ENCODE measurements around the gene COL4A2. TPM values are rescaled to one million over a fixed set of nuclear protein-coding genes. Genes with fewer than 3 reads are reported as not detected.

The COL4A2 gene
- total RNA-seq, 1 donor from 2014 or later: 1,556 TPM

DNA sequence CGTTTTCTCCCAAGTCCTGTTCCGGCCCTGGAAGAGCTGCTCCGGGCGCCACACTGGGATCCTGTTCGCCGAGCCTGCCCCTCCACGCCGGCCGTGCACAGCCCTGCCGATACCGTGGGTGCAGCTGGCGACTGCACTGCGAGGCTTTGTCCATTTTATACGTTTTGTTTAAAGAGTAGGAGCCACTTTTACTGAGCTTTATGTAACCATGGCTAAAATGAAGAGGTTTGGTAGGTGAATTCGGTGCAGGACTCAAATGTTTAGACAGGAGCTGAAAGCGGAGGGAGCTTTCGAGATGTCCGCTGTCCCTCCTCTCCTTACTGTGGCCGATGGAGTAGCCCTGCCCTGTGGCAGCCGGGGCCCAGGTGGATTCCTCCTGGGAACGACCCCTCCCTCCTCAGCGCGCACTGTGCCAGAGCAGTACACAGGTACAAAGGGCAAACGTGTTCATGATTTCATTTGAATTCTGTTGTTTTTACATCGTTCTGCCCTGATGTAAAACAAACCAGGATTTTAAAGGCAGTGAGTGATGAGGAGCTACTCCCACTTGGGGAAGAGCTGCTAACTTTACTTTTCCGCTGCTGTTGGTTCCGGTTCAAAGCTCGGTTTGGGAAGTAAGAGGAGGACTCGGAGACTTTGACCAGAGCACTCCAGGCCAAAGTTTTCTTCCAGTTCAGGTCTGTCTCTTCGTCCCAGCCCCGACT is 1.7 kb downstream of the COL4A2 start:
- H3K4me1 Mint-ChIP-seq (ENCODE audit: unreplicated experiment): peaks cover 71% of the 10 kb centered on the region
- H3K36me3 Mint-ChIP-seq (ENCODE audit: low read depth, unreplicated experiment): peaks cover 59% of the 10 kb centered on the region
- H3K9me3 Mint-ChIP-seq (ENCODE audit: unreplicated experiment): no peaks in the 10 kb centered on the region
- peak overlapping the region; percentile 92 for H3K27ac Mint-ChIP-seq (ENCODE audit: unreplicated experiment)
- DNase-seq (ENCODE audit: low spot score): no peak
- TF ChIP-seq, protein P1, sequence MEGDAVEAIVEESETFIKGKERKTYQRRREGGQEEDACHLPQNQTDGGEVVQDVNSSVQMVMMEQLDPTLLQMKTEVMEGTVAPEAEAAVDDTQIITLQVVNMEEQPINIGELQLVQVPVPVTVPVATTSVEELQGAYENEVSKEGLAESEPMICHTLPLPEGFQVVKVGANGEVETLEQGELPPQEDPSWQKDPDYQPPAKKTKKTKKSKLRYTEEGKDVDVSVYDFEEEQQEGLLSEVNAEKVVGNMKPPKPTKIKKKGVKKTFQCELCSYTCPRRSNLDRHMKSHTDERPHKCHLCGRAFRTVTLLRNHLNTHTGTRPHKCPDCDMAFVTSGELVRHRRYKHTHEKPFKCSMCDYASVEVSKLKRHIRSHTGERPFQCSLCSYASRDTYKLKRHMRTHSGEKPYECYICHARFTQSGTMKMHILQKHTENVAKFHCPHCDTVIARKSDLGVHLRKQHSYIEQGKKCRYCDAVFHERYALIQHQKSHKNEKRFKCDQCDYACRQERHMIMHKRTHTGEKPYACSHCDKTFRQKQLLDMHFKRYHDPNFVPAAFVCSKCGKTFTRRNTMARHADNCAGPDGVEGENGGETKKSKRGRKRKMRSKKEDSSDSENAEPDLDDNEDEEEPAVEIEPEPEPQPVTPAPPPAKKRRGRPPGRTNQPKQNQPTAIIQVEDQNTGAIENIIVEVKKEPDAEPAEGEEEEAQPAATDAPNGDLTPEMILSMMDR (IDR thresholded peaks at IDR 0.05; ENCODE audit: unreplicated experiment): no peak
- peaks cover 24% of the 10 kb centered on the region for H3K27me3 Mint-ChIP-seq (ENCODE audit: unreplicated experiment)
- peak overlapping the region; percentile 99 for H3K4me3 Mint-ChIP-seq (ENCODE audit: unreplicated experiment)

DNA sequence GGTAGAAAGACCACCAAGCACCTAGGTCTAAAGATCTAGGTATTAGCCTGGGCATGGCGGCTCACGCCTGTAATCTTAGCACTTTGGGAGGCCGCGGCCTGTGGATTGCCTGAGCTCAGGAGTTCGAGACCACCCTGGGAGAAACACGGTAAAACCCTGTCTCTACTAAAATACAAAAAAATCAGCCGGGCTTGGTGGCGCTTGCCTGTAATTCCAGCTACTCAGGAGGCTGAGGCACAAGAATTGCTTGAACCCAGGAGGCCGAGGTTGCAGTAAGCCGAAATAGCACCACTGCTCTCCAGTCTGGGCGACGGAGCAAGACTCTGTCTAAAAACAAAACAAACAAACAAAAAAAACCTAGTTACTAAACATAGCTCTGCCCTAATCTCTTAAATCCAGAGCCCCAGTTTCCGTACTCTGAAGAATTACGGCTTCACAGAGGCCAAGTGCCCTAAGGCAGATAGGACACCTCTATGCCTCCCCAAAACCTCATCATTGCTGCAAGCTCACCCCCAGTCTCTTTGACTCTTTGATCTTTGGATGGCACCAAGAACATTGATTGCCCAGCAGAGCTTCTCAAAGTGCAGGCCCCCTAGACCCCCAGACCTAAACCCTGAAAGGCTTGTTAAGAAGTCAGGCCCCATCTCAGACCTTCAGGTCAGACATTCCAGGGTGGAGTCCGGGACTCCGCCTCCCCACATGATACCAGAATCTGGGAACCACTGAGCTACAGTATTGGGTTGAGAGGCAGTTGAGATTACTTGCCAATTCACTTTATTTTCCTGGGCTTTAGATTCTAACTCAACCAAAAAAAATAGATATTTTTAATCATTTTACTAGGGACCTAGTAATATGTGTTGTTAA is 2.8 kb downstream of the COL4A2 start:
- H3K4me1 Mint-ChIP-seq (ENCODE audit: unreplicated experiment): peaks cover 70% of the 10 kb centered on the region
- TF ChIP-seq, protein P1 (IDR thresholded peaks at IDR 0.05; ENCODE audit: unreplicated experiment): no peak
- no peaks in the 10 kb centered on the region for H3K9me3 Mint-ChIP-seq (ENCODE audit: unreplicated experiment)
- DNase-seq (ENCODE audit: low spot score): no peak
- H3K27me3 Mint-ChIP-seq (ENCODE audit: unreplicated experiment): peaks cover 21% of the 10 kb centered on the region
- peak overlapping the region; percentile 99 for H3K4me3 Mint-ChIP-seq (ENCODE audit: unreplicated experiment)
- peaks cover 55% of the 10 kb centered on the region for H3K36me3 Mint-ChIP-seq (ENCODE audit: low read depth, unreplicated experiment)
- peak overlapping the region; percentile 84 for H3K27ac Mint-ChIP-seq (ENCODE audit: unreplicated experiment)

DNA sequence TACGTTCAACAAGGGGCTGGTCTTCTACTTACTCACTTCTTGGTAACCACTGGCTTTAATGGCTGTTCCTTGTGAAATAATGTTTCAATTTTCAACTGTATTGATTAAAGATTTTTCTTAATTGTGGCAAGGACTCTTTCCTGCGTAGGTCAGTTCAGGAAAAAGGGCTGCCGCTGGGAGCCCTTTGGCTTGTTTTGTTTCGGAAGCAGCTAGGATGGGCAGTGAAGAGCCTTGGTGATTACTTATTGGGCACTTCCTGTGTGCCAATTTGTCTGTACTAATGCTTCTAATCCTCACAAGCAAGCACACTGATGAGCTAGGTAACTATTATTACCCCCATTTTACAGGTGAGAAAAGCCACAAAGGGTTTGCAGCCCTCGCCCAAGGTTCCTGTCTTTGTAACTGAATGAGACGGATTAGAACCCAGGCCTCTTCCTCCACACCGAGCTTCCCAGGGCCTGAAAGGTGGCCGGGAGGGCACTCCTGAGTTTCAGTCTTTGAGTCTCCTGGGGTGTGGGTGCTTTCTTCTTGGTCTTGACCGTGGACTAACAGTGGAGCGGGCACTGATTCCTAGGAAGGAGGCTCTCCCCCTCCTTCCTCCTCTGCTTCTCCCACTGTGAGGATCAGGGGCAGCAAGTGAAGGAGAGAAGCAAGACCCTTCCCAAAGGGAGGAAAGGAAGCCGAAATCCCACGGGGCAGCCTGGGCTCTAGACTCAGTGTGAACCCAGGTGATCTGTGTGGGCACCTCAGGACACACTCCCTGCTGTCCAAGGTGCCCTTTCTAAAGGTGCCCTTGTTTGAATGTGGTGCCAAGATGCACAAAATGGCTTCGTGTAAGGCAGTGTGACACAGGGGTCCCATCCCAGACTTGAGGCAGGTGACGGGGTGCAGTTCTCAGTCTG is 3.7 kb downstream of the COL4A2 start:
- Mint-ChIP-seq H3K9me3 (ENCODE audit: unreplicated experiment) (no peaks in the 10 kb centered on the region), H3K4me1 (ENCODE audit: unreplicated experiment) (peaks cover 71% of the 10 kb centered on the region), H3K27ac (ENCODE audit: unreplicated experiment) (peak overlapping the region; percentile 84), H3K27me3 (ENCODE audit: unreplicated experiment) (peaks cover 18% of the 10 kb centered on the region), H3K4me3 (ENCODE audit: unreplicated experiment) (peak overlapping the region; percentile 99), H3K36me3 (ENCODE audit: low read depth, unreplicated experiment) (peaks cover 55% of the 10 kb centered on the region)
- no peak for DNase-seq (ENCODE audit: low spot score)
- TF ChIP-seq, protein P1 (IDR thresholded peaks at IDR 0.05; ENCODE audit: unreplicated experiment): no peak

DNA sequence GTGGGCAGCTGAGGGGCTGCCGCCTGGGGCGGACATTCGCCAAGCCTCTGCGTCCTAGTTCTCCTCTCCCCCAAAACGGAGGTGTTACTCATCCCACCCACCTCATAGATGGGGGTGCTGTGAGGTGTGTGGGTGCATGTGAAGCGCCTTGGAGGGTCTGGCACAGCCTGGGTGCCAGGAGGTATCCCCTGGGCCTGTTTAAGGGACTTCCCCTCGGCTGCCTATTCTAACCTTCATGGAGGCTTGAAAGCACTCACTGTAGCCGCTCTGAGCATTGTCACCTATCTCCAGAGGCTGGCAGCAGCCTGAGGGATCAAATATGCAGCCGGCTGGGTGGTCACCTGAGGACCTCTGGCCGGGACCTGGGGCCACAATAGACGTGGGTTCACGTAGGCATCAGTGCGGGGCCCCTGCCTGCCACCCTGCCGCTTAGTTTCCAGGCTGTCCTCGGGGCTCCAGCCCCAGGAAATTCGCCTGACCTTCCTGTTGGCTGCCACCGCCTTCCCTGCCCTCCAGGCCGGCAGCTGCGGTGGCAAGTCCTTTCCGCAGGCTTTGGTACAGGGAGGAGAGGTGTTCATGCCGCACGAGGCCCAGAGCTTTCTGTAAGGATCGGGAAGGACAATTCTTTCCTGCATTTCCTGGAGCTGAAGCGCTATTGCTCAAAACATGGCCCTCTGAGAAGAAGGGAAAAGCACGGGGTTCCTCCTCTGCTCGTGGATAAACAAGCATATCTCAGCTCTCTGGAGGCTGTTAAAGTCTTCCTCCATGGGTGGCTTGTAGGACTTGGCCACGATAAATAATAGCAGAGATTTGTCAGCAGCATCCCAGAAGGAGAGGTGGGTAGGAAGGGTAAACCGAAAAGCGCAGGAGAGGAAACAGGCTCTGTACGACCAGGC is 4.6 kb downstream of the COL4A2 start:
- Mint-ChIP-seq H3K36me3 (ENCODE audit: low read depth, unreplicated experiment) (peaks cover 61% of the 10 kb centered on the region), H3K4me1 (ENCODE audit: unreplicated experiment) (peaks cover 72% of the 10 kb centered on the region), H3K27ac (ENCODE audit: unreplicated experiment) (peak overlapping the region; percentile 84), H3K4me3 (ENCODE audit: unreplicated experiment) (peak overlapping the region; percentile 77), H3K27me3 (ENCODE audit: unreplicated experiment) (peaks cover 17% of the 10 kb centered on the region), H3K9me3 (ENCODE audit: unreplicated experiment) (no peaks in the 10 kb centered on the region)
- TF ChIP-seq, protein P1 (IDR thresholded peaks at IDR 0.05; ENCODE audit: unreplicated experiment): no peak
- no peak for DNase-seq (ENCODE audit: low spot score)
